H1 (cell line): ENCODE data around the gene POLR2L.

Source experiments
- ATF3 ChIP-seq: IDR thresholded peaks from 2 replicates; pipeline ENCODE4 v1.6.1; 2011; ENCODE audit warnings: low read depth, mild to moderate bottlenecking, low read length; ENCODE audit not compliant: insufficient read depth
- CTCF ChIP-seq, 3 experiments: IDR thresholded peaks; 1 replicate in 2 of 3; 2 replicates in 1 of 3; pipeline versions ENCODE4 v1.5.1 to v1.6.1; 2011; ENCODE audit warnings: low read length in 3 of 3, mild to moderate bottlenecking in 3 of 3, inconsistent platforms in 2 of 3, low read depth in 1 of 3, moderate library complexity in 1 of 3; ENCODE audit not compliant: insufficient read depth in 1 of 3; ENCODE audit errors: control extremely low read depth in 1 of 3
- EP300 ChIP-seq, 2 experiments: IDR thresholded peaks; 1 replicate in 1 of 2; 2 replicates in 1 of 2; pipeline ENCODE4 v1.6.1; 2011 to 2012; ENCODE audit warnings: low read depth in 2 of 2, low read length in 2 of 2, mild to moderate bottlenecking in 2 of 2, borderline replicate concordance in 1 of 2, inconsistent platforms in 1 of 2, moderate library complexity in 1 of 2
- EZH2 ChIP-seq: fragments of 200-600 bp; sonication (generic); IDR thresholded peaks from 2 replicates; pipeline ENCODE4 v1.7.1; 2012; ENCODE audit warnings: low read depth, mild to moderate bottlenecking, moderate library complexity, low read length, inconsistent platforms; ENCODE audit not compliant: severe bottlenecking
- NRF1 ChIP-seq: IDR thresholded peaks from 2 replicates; pipeline ENCODE4 v1.6.1; 2011; ENCODE audit warnings: mild to moderate bottlenecking, low read depth, low read length, improper control_type of control experiment
- POLR2A ChIP-seq, 2 experiments: IDR thresholded peaks; 1 replicate in 1 of 2; 2 replicates in 1 of 2; pipeline ENCODE4 v1.6.1; 2011; ENCODE audit warnings: low read depth in 2 of 2, low read length in 2 of 2, mild to moderate bottlenecking in 2 of 2; ENCODE audit errors: control extremely low read depth in 1 of 2
- POLR2AphosphoS5 ChIP-seq: IDR thresholded peaks from 2 replicates; pipeline ENCODE4 v1.6.1; 2011; ENCODE audit warnings: low read depth, low read length
- SAP30 ChIP-seq: fragments of 300-600 bp; sonication (generic); IDR thresholded peaks from 2 replicates; pipeline ENCODE4 v1.7.1; 2012; ENCODE audit warnings: low read length, moderate library complexity, mild to moderate bottlenecking, inconsistent platforms; ENCODE audit not compliant: insufficient read depth, insufficient replicate concordance
- SP1 ChIP-seq: IDR thresholded peaks from 2 replicates; pipeline ENCODE4 v1.6.1; 2011; ENCODE audit warnings: low read depth, low read length
- SP2 ChIP-seq: IDR thresholded peaks from 2 replicates; pipeline ENCODE4 v1.6.1; 2012; ENCODE audit warnings: mild to moderate bottlenecking, low read length, inconsistent platforms
- USF2 ChIP-seq: IDR thresholded peaks from 2 replicates; pipeline ENCODE4 v1.6.1; 2011; ENCODE audit warnings: low read length, improper control_type of control experiment
- ZNF274 ChIP-seq: IDR thresholded peaks from 2 replicates; pipeline ENCODE4 v1.7.0; 2012; ENCODE audit warnings: low read length, borderline replicate concordance; ENCODE audit errors: extremely low read depth

- no peak for TF ChIP-seq ZNF274
- TF ChIP-seq CTCF (IDR thresholded peaks at IDR 0.05; ENCODE audit: control extremely low read depth in 1 of 3, insufficient read depth in 1 of 3, low read depth in 1 of 3, low read length in 3 of 3), result no peak
- no peak for TF ChIP-seq SAP30
- no peak for TF ChIP-seq EZH2
- no peak for TF ChIP-seq SP2
- TF ChIP-seq POLR2AphosphoS5, result no peak
- no peak for TF ChIP-seq POLR2A (IDR thresholded peaks at IDR 0.05; ENCODE audit: control extremely low read depth in 1 of 2, low read depth in 2 of 2, low read length in 2 of 2)
- no peak for TF ChIP-seq USF2
- no peak for TF ChIP-seq EP300 (IDR thresholded peaks at IDR 0.05; ENCODE audit: borderline replicate concordance in 1 of 2, low read depth in 2 of 2, low read length in 2 of 2)
- no peak for TF ChIP-seq ATF3
- no peak for TF ChIP-seq SP1
- TF ChIP-seq NRF1, result no peak
These were observed 17.2 kb upstream of the POLR2L start for GRCh38 chr11:859394-860131.
